Activated CD4-positive, alpha-beta T cell treated with anti-CD3 and anti-CD28 coated beads, Interleukin-2, amount 50 U/mL, for 24 hours (primary cell): ENCODE data around the gene MYH7.
"Not testable (repeated sequence)": the region's sequence is repeated elsewhere in the genome, so short reads cannot be mapped to it uniquely, and the experiment has no call there.

ENCODE experiments used
- DNase-seq, 2 donors: peaks; one replicate each; pipeline ENCODE4 v3.0.0-alpha.2; 2020; ENCODE audit warnings: low read depth in 1 of 2, low spot score in 1 of 2

The MYH7 gene

GRCh38 chr14:23435543-23436326 lies at the start of gene MYH7:
Gene MYH7, minus strand, starts transcription at chr14:23435660. Its CDS starts 1,928 bp downstream, at chr14:23433732.
- no peak for DNase-seq

GRCh38 chr14:23483236-23483854 lies 47.9 kb upstream of the MYH7 start:
- no peak for DNase-seq

GRCh38 chr14:23482823-23483148 lies 47.3 kb upstream of the MYH7 start:
- no peak for DNase-seq

DNA sequence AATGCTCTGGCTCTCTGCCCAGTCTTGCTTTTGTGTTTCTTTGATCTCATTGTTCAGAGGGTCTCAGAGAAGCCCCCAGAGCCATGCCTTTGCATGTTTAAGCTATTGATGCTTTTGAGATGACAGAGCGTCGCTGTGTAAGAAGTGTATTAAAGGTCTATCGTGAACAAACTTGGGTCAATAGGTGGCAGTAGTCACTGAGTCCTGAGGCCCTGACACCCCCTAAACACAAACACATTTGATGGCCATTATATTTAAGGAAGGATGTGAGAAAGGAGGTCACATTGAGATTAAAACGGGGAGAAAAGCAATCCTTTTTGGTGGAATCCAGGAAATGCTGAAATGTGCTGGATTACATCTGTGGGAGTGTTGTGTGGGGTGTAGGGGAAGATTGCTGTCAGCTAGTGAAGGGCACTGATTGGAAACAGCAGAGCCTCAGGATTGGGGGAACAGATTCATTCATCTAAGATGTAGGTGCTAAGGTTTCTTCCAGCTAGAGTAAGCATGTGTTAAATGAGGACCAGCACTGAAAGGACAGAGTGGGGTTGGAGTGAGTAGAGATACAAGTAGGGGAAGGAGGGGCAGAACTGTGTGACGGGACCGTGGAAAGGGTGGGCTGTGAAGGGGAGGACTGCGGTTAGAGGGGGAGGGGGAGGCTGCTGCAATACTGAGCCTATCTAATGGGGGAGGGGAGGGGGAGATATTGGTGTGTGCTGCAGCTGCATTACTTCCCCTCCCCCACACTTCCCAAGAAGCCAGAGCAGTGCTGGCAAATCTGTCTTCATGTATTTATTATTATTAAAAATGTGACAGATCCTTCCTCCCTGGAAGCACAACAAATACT lies 46.7 kb upstream of the MYH7 start:
- no peak for DNase-seq

- DNase-seq, result no peak
Measured at GRCh38 chr14:23481362-23481970, 46.0 kb upstream of the MYH7 start.

DNA sequence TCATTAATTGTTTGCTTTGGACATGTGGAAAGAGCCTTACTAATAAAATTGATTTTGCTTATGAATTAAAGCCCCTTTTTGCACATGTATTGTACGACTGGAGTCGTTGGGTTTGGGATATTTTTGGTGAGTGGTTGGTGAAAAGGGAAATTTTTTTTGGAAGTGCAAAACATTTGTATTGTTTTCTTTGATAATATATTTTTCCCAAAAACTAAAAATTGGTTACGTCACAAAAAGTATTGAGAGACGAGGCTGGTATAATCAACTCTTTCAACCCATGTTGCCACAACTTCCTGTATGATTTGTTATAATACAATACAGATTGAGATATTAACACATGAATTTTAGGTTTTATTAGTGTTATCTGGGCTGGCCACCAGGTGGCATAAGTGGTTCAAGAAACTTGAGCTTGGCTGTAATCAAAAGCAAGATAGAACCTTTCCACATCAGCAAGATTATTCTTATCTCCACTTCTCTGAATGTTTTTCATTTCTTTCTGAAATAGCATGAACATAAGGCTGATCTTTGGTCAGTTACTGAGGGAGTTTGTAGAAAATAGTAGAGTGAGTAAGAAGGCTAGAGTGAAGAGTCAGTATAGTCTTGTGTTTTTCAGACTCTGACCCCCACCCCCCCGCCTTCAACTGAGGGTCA lies 42.8 kb upstream of the MYH7 start:
- DNase-seq, result peak; percentile 13 to 32

GRCh38 chr14:23470947-23471346 lies 35.5 kb upstream of the MYH7 start:
- no peak for DNase-seq

GRCh38 chr14:23469906-23470403 lies 34.5 kb upstream of the MYH7 start:
- DNase-seq, result peak in 1 of 2 donors; percentile 38

- peak; percentile 82 to 95 for DNase-seq
Measured at GRCh38 chr14:23469127-23469905, 33.9 kb upstream of the MYH7 start, which contains the start of gene NGDN. Gene NGDN, plus strand, starts transcription at chr14:23469703. Its CDS starts 13 bp downstream, at chr14:23469716.

DNA sequence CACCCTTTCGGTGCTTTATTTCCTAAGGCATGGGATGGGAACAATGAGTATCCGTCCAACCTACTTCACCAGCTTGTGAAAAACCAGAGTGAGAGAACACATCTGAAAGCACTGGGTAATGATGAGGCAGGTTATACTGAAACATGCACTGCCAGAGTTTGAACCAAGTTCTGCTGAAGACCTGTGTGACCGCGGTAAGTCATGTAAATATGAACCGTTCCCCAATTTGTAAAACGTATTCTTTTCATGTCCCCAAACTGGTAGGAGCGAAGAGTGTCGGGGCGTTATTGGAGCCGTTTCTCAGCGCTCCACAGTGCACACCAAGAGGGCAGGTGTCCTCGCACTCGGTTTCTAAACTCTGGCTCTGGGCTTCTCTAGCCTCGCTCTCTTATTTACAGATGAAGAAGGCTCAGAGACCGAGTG lies 33.3 kb upstream of the MYH7 start:
- no peak for DNase-seq

DNA sequence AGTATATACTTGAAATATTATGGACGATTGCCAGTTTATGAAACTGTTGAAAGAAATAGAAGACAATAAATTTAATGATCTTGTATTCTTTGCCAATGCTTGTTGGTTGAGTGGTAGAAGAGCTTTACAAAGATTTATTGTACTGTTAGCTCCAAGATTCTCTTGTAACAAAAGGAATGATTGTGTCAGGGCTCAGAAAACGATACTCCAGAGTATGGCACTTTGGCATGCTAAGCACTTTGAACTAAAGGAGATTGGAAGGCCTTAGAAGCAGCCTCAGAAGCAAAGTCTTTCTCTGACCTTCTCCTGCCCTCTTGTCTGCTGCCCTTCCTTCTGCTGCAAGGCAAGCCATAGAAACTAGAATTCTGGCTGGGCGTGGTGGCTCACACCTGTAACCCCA lies 29.8 kb upstream of the MYH7 start:
- no peak for DNase-seq

DNA sequence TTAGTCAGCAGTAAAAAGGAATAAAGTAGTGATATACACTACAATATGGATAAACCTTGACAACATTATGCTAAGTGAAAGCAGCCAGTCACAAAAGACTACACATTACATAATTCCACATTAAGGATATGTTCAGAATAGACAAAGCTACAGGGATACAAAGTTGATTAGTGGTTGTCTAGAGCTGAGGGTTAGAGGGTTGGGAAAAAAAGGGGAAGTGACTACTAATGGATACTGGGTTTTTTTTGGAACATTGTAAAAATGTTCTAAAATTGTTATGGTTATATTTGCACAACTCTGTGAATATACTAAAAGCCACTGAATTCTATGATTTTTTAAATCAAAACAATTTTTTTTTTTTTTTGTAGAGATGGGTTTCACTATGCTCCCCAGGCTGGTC lies 29.2 kb upstream of the MYH7 start:
- DNase-seq, result no peak

- DNase-seq, result no peak
Measured at GRCh38 chr14:23460960-23461359, 25.5 kb upstream of the MYH7 start.

- DNase-seq, result no peak
Measured at GRCh38 chr14:23457587-23458445, 22.4 kb upstream of the MYH7 start.

DNA sequence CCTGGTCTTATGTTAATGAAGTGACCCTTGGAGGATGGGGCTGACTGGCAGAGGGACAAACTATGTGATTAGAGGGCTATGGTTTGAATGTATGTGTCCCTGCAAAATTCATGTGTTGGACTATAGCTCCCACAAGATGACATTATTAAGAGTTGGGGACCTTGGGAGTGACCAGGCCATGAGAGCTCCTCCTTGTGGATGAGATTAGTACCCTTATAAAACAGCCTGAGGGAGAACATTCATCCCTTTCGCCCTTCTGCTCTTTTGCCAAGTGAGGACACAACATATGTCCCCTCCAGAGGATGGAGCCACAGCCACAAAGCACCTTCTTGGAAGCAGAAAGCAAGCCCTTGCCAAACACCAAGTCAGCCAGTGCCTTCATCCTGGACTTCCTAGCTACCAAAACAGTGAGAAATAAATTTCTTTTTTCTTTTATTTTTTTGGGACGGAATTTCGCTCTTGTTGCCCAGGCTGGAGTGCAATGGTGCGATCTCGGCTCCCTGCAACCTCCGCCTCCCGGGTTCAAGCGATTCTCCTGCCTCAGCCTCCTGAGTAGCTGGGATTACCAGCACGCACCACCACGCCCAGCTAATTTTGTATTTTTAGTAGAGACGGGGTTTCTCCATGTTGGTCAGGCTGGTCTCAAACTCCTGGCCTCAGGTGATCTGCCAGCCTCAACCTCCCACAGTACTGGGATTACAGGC lies 21.6 kb upstream of the MYH7 start:
- DNase-seq, result not testable (repeated sequence)

- no peak for DNase-seq
Measured at GRCh38 chr14:23454445-23454856, 19.0 kb upstream of the MYH7 start.

- DNase-seq, result no peak
Measured at GRCh38 chr14:23452237-23452636, 16.8 kb upstream of the MYH7 start.

- no peak for DNase-seq
Measured at GRCh38 chr14:23450379-23450778, 14.9 kb upstream of the MYH7 start.
